A549 (cell line): ENCODE data around the gene TMEM225B.

Experiments
- CEBPB ChIP-seq, 2 experiments: fragments of >200 bp in 1 of 2; sonication (Bioruptor Twin) in 1 of 2; formaldehyde crosslinking in 1 of 2; IDR thresholded peaks; 2 replicates each; pipeline ENCODE4 v1.6.1; 2012 to 2016
- HOXB13 ChIP-seq: fragments of 250-450 bp; sonication (Bioruptor Pico); IDR thresholded peaks from 2 replicates; pipeline ENCODE4 v1.5.0; 2020; ENCODE audit warnings: low read depth, mild to moderate bottlenecking, moderate library complexity
- JUN ChIP-seq, 2 experiments: fragments of >200 bp; sonication (Bioruptor Twin); formaldehyde crosslinking; IDR thresholded peaks; 2 replicates in 1 of 2; 3 replicates in 1 of 2; pipeline ENCODE4 v1.6.1; 2016 to 2017
- MYC ChIP-seq: IDR thresholded peaks from 2 replicates; pipeline ENCODE4 v1.6.1; 2012; ENCODE audit warnings: mild to moderate bottlenecking, inconsistent platforms, low read length, improper control_type of control experiment, borderline replicate concordance
- NR3C1 ChIP-seq: fragments of >200 bp; sonication (Bioruptor Twin); formaldehyde crosslinking; IDR thresholded peaks from 3 replicates; pipeline ENCODE4 v1.6.1; 2017
- POLR2A ChIP-seq: IDR thresholded peaks from 2 replicates; pipeline ENCODE4 v1.6.1; 2012; ENCODE audit warnings: mild to moderate bottlenecking, low read length
- RNF2 ChIP-seq: fragments of 200-600 bp; sonication (generic); IDR thresholded peaks from 2 replicates; pipeline ENCODE4 v1.6.1; 2016; ENCODE audit warnings: low read depth, mild to moderate bottlenecking, antibody characterized with exemption, moderate library complexity, borderline replicate concordance
- SREBF2 ChIP-seq: fragments of 450-650 bp; IDR thresholded peaks from 2 replicates; pipeline ENCODE4 v1.6.1; 2014; ENCODE audit warnings: mild to moderate bottlenecking, moderate library complexity
- ZNF302 ChIP-seq: fragments of 250-450 bp; sonication (Bioruptor Pico); IDR thresholded peaks from 2 replicates; pipeline ENCODE4 v1.9.0; 2021; ENCODE audit warnings: inconsistent platforms, mild to moderate bottlenecking, moderate library complexity
- TF ChIP-seq, protein P1 (sequence below): fragments of >200 bp; sonication (Bioruptor Twin); formaldehyde crosslinking; IDR thresholded peaks from 3 replicates; pipeline ENCODE4 v1.5.1; 2016

GRCh38 chr7:99559175-99559915 is 38.7 kb upstream of the TMEM225B start:
- TF ChIP-seq, protein P1, sequence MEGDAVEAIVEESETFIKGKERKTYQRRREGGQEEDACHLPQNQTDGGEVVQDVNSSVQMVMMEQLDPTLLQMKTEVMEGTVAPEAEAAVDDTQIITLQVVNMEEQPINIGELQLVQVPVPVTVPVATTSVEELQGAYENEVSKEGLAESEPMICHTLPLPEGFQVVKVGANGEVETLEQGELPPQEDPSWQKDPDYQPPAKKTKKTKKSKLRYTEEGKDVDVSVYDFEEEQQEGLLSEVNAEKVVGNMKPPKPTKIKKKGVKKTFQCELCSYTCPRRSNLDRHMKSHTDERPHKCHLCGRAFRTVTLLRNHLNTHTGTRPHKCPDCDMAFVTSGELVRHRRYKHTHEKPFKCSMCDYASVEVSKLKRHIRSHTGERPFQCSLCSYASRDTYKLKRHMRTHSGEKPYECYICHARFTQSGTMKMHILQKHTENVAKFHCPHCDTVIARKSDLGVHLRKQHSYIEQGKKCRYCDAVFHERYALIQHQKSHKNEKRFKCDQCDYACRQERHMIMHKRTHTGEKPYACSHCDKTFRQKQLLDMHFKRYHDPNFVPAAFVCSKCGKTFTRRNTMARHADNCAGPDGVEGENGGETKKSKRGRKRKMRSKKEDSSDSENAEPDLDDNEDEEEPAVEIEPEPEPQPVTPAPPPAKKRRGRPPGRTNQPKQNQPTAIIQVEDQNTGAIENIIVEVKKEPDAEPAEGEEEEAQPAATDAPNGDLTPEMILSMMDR: no peak
- TF ChIP-seq CEBPB (IDR thresholded peaks at IDR 0.05): no peak
- TF ChIP-seq SREBF2: no peak
- TF ChIP-seq MYC: no peak
- TF ChIP-seq ZNF302 (CRISPR knock-in tag): no peak
- no peak for TF ChIP-seq JUN (IDR thresholded peaks at IDR 0.05)
- no peak for TF ChIP-seq RNF2
- no peak for TF ChIP-seq HOXB13
- TF ChIP-seq POLR2A: no peak
- TF ChIP-seq NR3C1: no peak
